Amniotic stem cell (primary cell): ENCODE measurements around the gene LNPEP.

Experiments used
- DNase-seq: peaks from one replicate; lab custom pipeline; 2025; lab: John Stamatoyannopoulos, UW

Gene LNPEP

GRCh38 chr5:96961053-96961452 lies 25.2 kb downstream of the LNPEP start:
- DNase-seq = no peak

DNA sequence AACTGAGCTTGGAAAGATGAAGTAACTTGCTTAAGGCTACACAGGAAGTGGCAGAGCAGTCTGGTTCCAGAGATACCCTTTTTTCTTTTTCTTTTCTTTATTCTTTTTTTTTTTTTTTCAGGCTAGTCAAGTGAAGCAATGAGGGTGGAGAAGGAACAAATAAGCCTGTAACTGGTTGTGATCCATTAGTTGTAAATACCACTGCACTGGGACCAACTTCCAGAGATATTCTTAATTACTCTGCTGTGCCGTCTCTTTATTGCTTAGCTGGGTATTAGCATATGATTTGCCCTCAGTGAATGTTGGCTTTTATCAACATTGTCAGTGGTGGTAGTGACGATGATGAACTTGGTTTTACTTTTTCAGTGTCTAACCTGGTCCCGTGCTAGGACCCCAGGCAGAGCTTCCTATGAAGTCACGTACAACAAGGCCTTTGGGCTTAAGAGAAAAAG lies 26.7 kb downstream of the LNPEP start:
- DNase-seq = no peak

DNA sequence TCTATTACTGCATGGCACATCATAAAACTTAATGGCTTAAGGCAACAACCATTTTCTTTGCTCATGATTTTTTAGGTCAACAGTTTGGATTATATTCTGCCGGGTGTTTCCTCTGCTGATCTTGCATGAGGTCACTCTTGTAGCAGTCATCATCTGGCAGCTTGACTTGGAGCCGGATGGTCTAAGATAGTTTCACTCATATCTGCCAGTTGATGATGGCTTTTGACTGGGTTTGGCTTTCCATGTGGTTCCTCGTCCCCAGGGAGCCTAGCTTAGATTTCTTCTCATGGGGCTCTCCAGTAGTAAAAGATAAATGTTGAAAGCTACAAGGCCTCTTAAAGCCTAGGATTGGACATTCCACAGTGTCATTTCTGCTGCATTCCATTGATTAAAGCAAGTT lies 27.4 kb downstream of the LNPEP start:
- no peak for DNase-seq

DNA sequence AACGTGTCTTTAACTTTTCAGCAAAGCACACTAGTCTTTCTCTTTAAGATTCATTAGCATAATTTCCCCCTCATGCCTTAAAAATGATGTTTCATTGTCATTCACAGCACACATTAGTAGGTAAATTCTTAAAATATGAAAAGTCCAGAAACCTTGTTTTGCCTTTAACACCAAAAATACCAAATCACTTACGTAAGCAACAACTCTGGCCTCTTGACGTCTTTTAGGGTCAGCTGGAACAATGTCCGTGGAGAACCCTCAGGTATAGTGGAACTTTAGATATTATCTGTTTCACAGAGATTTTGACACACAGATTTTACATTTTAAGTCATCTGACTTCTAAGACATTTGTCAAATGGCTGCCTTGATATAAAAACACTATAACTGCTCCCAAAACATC lies 30.9 kb downstream of the LNPEP start:
- no peak for DNase-seq

- DNase-seq = no peak
These were observed 31.5 kb downstream of the LNPEP start for GRCh38 chr5:96967400-96967799.

GRCh38 chr5:96968074-96968473 lies 32.2 kb downstream of the LNPEP start:
- no peak for DNase-seq

DNA sequence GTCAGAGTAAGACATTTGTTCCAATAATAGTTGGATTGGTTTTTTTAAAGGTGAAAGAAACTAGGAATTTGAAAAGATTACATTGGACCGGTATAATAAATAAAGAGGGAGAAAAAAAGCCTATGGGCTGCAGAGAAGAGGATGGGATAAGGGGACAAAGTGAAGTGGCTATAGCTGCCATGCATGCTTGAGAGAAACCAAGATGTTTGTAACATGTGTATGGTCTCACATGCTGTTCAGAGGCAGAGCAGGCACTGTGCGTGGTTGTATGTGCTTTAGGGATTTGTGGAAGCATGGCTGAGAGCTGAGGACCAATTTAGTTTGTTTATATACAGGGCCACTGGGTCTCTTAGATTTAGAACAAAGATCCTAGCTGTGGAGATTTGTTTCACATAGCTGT lies 32.7 kb downstream of the LNPEP start:
- no peak for DNase-seq

DNA sequence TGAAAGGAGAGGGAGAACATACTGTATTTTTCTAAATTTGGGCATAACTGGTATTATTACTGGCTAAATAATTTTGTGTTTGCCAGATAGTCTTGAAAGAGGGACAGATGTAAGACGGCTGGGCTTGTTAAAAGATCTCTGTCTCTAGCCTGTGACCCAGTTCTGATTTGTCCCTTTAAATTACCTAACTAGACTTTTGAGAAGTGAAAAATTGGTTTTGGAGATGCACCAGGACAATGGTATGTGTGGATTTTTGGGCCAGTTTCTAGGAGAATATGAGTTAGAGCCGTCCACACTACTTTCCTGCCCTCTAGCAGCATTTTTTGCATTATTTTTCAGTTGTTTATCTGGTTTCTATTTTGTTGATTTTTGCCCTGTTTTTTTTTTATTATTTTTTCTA lies 33.5 kb downstream of the LNPEP start:
- no peak for DNase-seq

DNA sequence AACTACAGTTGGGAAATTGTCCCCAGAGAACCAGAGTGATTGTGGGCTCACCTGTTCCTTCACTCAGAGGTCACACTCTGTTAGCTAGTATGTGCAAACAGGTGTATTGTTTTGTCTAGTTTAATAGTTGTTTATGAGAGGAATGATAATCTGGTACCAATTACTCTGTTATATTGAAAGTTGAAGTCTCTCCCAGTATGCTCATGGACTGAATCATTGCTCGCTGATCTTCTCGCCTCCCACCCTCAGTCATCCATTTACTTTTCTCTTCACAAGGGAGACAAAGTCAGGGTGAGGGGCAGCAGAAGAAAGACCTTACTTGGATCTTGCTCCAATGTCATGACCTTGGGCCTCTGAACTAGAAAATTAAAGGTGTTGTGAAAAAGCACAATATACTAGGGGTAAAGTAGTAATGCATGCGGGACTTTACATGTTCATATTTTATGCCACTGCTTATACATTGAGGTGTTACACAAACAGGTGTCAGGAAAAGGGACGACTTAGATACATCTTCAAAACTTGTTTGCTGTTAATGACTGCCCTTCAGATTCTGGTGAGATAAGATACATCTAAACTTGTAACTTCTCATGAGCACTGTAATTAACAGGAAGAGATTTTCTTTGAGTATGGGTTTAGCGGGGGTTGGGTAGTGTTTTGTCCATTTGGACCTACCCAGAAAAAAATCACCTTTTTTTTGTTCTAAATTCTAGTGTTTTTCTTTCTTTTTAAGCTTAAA lies 36.9 kb downstream of the LNPEP start:
- no peak for DNase-seq

GRCh38 chr5:96973532-96974401 lies 37.9 kb downstream of the LNPEP start:
- DNase-seq = no peak

DNA sequence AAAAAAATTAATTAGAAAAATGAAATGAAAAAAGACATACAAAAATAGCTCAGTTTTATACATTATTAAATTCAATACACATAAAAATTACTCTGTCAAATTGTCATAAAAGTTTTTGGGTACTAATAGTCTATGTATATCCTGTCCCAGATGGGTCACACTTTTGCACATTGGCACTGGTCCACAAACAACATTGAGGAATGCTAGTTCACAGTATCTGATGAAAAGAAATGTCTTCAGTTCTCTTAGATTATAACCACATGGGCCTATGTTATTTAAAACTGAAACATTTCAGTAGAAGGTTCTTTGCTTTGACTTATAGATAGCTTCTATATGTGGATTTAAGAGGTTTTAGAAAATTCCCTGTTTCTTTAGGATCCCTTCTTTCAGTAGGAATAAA lies 39.8 kb downstream of the LNPEP start:
- DNase-seq = no peak

GRCh38 chr5:96977228-96977627 lies 41.3 kb downstream of the LNPEP start:
- no peak for DNase-seq

GRCh38 chr5:96978812-96979449 lies 43.1 kb downstream of the LNPEP start:
- no peak for DNase-seq

DNA sequence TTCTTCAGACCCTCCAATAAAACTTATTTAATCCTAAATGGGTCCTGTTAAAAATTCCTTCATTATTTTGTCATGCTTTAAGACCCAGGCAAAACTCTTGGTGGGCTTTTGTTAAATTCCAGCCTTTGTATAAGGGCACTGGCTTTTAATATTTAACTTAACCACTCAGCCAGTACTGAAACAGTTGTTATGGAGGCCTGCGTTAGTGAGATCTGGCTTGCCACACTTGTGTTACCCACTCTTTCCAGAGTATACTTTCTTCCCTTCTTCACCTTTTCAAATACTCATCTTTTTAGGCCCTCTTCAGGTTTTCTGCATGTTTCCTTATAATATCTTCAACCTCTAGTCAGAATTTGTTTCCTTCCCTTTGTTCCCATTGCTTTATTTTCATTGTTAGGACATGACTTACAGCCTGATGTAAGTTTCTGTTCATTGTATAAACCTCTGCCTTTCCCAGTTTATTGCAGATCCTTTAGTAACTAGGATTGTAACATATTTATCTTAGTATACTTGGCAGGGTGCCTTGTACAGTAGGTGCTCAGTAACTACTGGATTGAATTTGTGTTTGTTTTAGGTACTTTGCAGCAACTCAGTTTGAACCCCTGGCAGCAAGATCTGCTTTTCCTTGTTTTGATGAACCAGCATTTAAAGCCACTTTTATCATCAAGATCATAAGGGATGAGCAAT lies 48.8 kb downstream of the LNPEP start:
- DNase-seq = no peak

DNA sequence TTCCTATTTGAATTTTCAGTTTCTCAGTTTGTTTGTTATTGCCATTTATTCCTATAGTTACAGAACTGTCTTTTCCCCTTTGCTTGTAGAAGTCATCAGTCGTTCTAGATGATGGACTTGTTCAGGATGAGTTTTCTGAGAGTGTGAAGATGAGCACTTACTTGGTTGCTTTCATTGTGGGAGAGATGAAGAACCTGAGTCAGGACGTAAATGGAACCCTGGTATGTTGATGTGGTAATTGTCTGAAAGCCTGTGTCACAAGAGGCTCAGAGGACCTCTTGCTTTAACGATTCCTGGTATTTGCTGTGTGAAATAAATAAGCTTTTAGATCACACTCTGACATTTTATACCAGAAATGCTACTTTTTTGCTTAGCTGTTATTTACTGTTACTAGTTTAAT lies 50.6 kb downstream of the LNPEP start:
- DNase-seq = no peak

- DNase-seq = no peak
These were observed 54.2 kb downstream of the LNPEP start for GRCh38 chr5:96990102-96990501.

DNA sequence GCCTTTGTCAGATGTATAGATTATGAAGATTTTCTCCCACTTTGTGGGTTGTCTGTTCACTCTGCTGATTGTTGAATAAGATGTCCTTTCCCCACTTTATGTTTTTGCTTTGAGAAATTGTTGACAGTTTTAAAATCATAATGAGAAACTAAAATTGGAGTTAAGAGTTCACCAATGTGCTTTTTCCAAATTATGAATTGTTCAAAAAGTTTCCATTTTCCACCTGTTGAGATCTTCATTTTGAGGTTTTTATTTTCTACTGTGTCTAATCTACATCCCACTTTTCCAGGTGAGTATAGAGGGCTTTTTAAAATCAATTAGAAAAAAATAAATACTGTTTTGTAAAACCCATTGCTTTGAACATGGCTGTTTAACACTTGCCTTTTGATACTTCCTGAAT lies 55.8 kb downstream of the LNPEP start:
- no peak for DNase-seq

DNA sequence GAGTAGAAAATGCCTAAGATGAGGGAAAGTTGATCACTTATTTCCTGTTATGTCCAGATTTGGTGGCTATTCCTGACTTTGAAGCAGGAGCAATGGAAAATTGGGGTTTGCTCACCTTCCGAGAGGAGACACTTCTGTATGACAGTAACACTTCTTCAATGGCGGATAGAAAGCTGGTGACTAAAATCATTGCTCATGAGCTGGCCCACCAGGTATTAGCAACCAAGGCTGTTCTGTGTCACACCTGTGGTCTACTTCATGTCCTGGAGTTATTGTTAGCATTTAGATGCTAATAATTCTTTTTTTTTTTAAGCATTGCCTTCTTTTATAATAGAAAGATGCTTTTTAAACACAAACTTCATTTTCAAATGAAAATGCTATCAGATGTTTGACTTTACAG lies 57.9 kb downstream of the LNPEP start:
- DNase-seq = no peak

GRCh38 chr5:96994493-96994892 lies 58.6 kb downstream of the LNPEP start:
- DNase-seq = no peak

GRCh38 chr5:96995419-96995818 lies 59.5 kb downstream of the LNPEP start:
- DNase-seq = no peak

DNA sequence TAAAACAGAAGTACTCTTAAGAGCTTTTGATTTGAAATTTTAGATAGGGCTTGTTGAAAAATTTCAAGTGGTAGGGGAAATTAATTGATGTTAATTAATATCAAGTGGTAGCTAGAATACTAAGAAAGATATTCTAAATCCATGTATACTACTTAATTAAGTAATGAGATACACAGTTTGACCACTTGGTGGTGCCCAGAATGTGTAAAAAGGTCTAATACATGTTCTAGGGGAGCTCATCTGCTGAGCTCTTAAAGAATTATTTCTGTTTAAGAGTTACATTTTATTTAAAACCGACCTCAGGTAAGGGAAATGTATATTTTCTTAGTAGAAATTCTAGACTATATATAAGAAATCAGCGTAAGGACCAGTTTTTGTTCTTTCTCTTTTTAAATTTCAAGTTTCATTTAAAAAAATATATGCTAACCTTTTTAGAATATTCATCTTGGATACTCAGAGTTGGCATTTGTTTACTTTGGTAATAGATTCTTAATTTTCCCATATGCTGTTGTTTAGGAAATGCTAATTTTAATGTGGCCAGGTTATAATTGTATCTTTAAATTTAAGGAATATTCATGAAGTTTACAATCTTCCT lies 61.5 kb downstream of the LNPEP start:
- no peak for DNase-seq

DNA sequence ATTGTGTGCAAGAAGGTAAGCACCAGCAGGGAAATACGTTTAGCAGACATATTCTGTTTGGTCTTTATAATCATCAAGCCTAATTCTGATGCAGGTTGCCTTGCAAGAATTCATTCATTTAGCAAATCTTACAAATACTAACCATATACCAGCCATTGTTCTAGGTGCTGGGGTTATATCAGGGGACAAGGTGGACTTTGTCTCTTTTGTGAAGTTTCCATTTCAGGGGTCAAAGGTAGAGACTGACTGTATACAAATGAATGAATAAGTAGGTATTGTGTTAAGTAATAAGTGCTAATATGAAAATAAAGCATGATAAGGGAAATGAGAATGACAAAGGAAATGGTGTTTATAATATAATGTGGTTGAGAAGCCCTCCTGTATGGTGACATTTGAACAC lies 64.0 kb downstream of the LNPEP start:
- DNase-seq = no peak
